Stimulated activated CD8-positive, alpha-beta memory T cell treated with anti-CD3 and anti-CD28 coated beads, Interleukin-12 subunit alpha, Interleukin-12 subunit beta, amount 100 ng/mL, for 1 hour (primary cell): ENCODE data around the gene RPS10.
"Not testable (repeated sequence)": the region's sequence is repeated elsewhere in the genome, so short reads cannot be mapped to it uniquely, and the experiment has no call there.

Experiments
- DNase-seq: peaks from one replicate; pipeline ENCODE4 v3.0.0-alpha.2; 2020; ENCODE audit warnings: low read depth

RPS10 gene

GRCh38 chr6:34447910-34448309, 22.0 kb upstream of the RPS10 start:
- DNase-seq, result no peak

- DNase-seq, result no peak
These were observed 21.5 kb upstream of the RPS10 start for GRCh38 chr6:34447386-34447785.

GRCh38 chr6:34445313-34445860, 19.5 kb upstream of the RPS10 start:
- DNase-seq, result no peak

- no peak for DNase-seq
These were observed 15.7 kb upstream of the RPS10 start for GRCh38 chr6:34441526-34441925.

- no peak for DNase-seq
These were observed 13.6 kb upstream of the RPS10 start for GRCh38 chr6:34439442-34439841.

- no peak for DNase-seq
These were observed 12.8 kb upstream of the RPS10 start for GRCh38 chr6:34438705-34439104.

- no peak for DNase-seq
These were observed 11.7 kb upstream of the RPS10 start for GRCh38 chr6:34437644-34437970.

GRCh38 chr6:34436803-34437643, 11.2 kb upstream of the RPS10 start:
- DNase-seq, result no peak

GRCh38 chr6:34435916-34436315, 10.0 kb upstream of the RPS10 start:
- no peak for DNase-seq

- no peak for DNase-seq
These were observed 754 bp downstream of the RPS10 start for GRCh38 chr6:34425132-34425497.

- no peak for DNase-seq
These were observed 1.4 kb downstream of the RPS10 start for GRCh38 chr6:34424200-34425131.

GRCh38 chr6:34423254-34423653, 2.6 kb downstream of the RPS10 start:
- DNase-seq, result no peak

GRCh38 chr6:34418367-34418766, 7.5 kb downstream of the RPS10 start:
- no peak for DNase-seq

GRCh38 chr6:34416877-34417371, 8.9 kb downstream of the RPS10 start:
- DNase-seq, result no peak

GRCh38 chr6:34414999-34415858, 10.6 kb downstream of the RPS10 start:
- peak; percentile 23 for DNase-seq

GRCh38 chr6:34412643-34413214, 13.1 kb downstream of the RPS10 start:
- no peak for DNase-seq

GRCh38 chr6:34412016-34412415, 13.9 kb downstream of the RPS10 start:
- DNase-seq, result no peak

- DNase-seq, result not testable (repeated sequence)
These were observed 18.0 kb downstream of the RPS10 start for GRCh38 chr6:34407915-34408314.

- no peak for DNase-seq
These were observed 29.4 kb downstream of the RPS10 start for GRCh38 chr6:34396518-34396917.

- DNase-seq, result no peak
These were observed 31.9 kb downstream of the RPS10 start for GRCh38 chr6:34393966-34394305.

- no peak for DNase-seq
These were observed 32.5 kb downstream of the RPS10 start for GRCh38 chr6:34393191-34393965.
